ENCODE results near the gene SH3BP2. TPM values are rescaled to one million over a fixed set of nuclear protein-coding genes. Genes with fewer than 3 reads are reported as not detected.
A peak's percentile ranks its signal among the peaks of the same experiment; 100 is the strongest.

SH3BP2 gene
- total and polyA plus RNA-seq, 10 donors = 42.0 to 295 (median 237) TPM

DNA sequence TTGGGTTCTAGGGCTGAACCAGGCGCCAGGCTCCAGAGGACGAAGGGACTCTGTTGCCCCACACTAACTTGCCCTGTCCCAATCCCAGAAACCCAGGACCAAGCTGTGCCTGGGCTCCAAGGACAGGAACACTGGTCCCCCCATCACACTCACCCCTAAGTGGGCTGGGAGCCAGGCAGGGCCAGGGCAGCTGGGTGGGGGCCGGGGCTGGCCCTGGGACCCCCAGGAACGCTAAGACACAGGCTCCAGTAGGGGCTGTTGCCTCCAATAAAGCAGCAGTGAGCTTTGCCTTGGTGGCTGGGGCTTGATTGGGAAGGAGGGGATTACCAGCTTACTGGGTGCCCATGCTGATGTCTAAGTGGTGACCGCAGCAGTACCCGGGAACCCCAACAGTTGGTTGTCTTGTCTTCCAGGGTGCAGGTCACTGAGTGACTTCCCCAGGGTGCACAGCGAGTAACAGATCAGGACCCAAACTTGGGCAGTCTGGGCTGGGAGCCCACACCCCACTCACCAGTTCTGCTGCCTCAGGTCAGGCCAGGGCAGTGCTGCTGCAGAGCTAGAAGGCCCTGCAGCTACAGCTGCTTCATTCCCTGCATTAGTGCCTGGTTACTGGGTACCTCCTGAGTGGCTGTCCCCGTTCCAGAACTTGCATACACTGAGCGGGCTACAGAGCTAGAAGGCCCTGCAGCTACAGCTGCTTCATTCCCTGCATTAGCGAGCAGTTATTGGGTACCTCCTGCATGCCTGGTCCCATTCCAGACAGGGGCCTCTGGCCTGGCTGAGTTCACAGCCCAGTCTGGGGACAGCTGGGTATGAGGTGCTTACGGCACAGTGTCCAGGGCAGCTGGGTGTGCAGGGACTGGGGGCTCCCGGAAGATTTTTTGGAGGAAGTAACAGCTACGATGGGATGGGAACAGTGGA lies 41.4 kb downstream of the SH3BP2 start:
- no peak for DNase-seq
- intact Hi-C loops (cut with DNase I; ENCODE audit: low total_unique reads) = no loop called here
- Histone ChIP-seq H3K9me3 (no peaks in the 10 kb centered on the region), H3K4me1 (peaks cover 57 to 99% (median 91%) of the 10 kb centered on the region in 6 donors), H3K27me3 (replicated peaks in 1 of 7) (no peaks in the 10 kb centered on the region), H3K36me3 (peaks cover 0 to 79% (median 67%) of the 10 kb centered on the region in 6 donors), H3K27ac (peak overlapping the region; percentile 48 to 93 (median 84)), H3K4me3 (peak overlapping the region in 1 of 8 donors; percentile 21)
- 71 to 79% (median 76%) methylated on average over 6 to 13 of the region's 13 CpGs for WGBS, 5 donors
- TF ChIP-seq POLR2AphosphoS5 (IDR thresholded peaks at IDR 0.05) = peak in 2 of 3 donors; percentile 4 to 52
- TF ChIP-seq, protein P1, sequence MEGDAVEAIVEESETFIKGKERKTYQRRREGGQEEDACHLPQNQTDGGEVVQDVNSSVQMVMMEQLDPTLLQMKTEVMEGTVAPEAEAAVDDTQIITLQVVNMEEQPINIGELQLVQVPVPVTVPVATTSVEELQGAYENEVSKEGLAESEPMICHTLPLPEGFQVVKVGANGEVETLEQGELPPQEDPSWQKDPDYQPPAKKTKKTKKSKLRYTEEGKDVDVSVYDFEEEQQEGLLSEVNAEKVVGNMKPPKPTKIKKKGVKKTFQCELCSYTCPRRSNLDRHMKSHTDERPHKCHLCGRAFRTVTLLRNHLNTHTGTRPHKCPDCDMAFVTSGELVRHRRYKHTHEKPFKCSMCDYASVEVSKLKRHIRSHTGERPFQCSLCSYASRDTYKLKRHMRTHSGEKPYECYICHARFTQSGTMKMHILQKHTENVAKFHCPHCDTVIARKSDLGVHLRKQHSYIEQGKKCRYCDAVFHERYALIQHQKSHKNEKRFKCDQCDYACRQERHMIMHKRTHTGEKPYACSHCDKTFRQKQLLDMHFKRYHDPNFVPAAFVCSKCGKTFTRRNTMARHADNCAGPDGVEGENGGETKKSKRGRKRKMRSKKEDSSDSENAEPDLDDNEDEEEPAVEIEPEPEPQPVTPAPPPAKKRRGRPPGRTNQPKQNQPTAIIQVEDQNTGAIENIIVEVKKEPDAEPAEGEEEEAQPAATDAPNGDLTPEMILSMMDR (IDR thresholded peaks at IDR 0.05 in 8 of 11, conservative IDR thresholded peaks at IDR 0.05 in 3 of 11) = no peak
- no peak for TF ChIP-seq POLR2A (IDR thresholded peaks at IDR 0.05)

DNA sequence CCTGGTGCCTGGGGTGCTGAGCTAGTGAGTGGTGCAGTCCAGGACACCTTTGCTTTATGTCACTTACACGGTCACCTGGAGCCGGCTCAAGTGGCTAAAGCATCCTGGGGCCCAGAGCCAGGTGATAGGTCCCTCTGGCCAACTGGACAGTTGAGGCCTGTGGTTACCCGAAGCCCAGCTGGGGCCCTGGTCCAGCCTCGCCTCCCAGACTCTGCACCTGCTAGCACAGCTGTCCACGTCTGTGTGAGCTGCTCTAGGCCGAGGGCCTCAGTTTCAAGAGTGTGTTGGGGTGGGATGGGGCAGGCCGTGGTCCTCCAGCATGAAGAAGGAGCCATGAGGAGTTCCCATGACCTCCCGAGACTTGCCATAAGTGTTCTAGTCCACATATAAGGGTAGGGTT lies 43.1 kb downstream of the SH3BP2 start:
- H3K27me3 ChIP-seq (replicated peaks in 1 of 7) = no peaks in the 10 kb centered on the region
- H3K4me3 ChIP-seq = no peak overlapping the region
- DNase-seq = peak; percentile 82
- TF ChIP-seq POLR2A (IDR thresholded peaks at IDR 0.05) (no peak), POLR2AphosphoS5 (IDR thresholded peaks at IDR 0.05) (no peak)
- TF ChIP-seq, protein P1 (IDR thresholded peaks at IDR 0.05 in 8 of 11, conservative IDR thresholded peaks at IDR 0.05 in 3 of 11) = no peak
- peak overlapping the region; percentile 66 to 93 (median 84) for H3K27ac ChIP-seq
- H3K9me3 ChIP-seq = no peaks in the 10 kb centered on the region
- intact Hi-C loops (cut with DNase I; ENCODE audit: low total_unique reads) = no loop called here
- peaks cover 57 to 96% (median 86%) of the 10 kb centered on the region in 6 donors for H3K4me1 ChIP-seq
- H3K36me3 ChIP-seq = peaks cover 0 to 62% (median 50%) of the 10 kb centered on the region in 6 donors
- 78 to 90% (median 84%) methylated on average over 7 to 8 of the region's 8 CpGs for WGBS, 5 donors

DNA sequence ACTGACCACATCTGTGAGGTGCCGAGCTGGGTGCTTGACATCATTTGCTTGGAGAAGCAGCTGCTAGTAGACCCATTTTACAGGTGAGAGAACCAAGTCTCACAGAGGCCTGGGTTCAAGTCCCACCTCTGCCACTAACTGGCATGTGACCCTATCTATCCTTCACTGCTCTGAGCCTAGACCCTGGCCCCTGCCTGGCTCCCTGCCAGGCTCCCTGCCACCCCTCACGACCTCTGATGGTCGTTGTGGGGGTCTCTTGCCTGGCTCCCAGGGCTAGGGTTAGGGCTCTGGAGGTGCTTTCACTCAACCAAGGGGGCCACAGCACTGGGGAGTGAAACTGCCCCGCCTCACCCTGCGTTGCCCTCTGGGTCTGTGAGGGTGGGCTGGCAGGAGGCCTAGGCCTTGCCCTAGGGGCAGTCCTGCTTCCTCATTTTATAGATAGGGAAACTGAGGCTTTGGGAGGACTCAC lies 43.5 kb downstream of the SH3BP2 start:
- TF ChIP-seq POLR2AphosphoS5 (IDR thresholded peaks at IDR 0.05) = peak in 2 of 3 donors; percentile 50 to 73
- no peak for TF ChIP-seq POLR2A (IDR thresholded peaks at IDR 0.05)
- DNase-seq = no peak
- 65 to 87% (median 70%) methylated on average over 3 to 5 of the region's 5 CpGs for WGBS, 5 donors
- Histone ChIP-seq H3K9me3 (no peaks in the 10 kb centered on the region), H3K27ac (peak overlapping the region; percentile 67 to 93 (median 84)), H3K4me1 (peaks cover 57 to 96% (median 82%) of the 10 kb centered on the region in 6 donors), H3K36me3 (peaks cover 0 to 58% (median 45%) of the 10 kb centered on the region in 6 donors), H3K4me3 (no peak overlapping the region), H3K27me3 (replicated peaks in 1 of 7) (no peaks in the 10 kb centered on the region)
- intact Hi-C loops (cut with DNase I; ENCODE audit: low total_unique reads) = no loop called here

DNA sequence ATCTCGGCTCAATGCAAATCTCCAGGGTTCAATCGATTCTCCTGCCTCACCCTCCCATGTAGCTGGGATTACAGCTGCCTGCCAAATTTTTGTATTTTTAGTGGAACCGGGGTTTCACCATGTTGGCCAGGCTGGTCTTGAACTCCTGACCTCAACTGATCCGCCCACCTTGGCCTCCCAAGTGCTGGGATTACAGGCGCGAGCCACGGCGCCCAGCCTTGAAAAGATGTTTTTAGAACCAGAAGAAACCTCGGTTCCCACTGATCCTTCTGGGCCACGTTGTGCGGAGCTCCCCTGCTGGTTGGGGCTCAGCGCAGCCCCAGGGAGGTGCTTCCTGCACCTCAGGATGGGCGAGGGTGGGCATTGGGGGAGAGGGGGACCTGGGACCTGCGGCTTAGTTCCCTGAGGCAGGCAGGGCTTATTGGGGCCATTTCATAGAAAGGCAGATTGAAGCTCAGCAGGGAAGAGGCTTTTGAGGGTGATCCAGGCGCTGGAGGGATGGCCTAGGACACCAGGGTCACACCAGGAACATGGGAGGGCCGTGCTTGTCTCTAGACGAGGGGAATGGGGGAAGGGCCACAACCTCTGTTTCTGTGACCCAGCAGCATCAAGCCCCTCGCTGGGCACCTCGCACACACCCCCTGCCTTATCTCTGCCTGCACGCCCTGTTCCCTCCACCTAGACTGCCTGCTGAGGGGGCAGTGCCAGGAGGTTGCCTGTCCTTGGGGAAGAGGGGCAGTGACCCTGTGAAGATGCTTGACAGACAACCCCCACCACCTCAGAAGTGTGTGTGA lies 44.4 kb downstream of the SH3BP2 start:
- TF ChIP-seq, protein P1 (IDR thresholded peaks at IDR 0.05 in 8 of 11, conservative IDR thresholded peaks at IDR 0.05 in 3 of 11) = no peak
- no peak for TF ChIP-seq POLR2A (IDR thresholded peaks at IDR 0.05)
- peak in 2 of 3 donors; percentile 54 to 72 for TF ChIP-seq POLR2AphosphoS5 (IDR thresholded peaks at IDR 0.05)
- Histone ChIP-seq H3K9me3 (no peaks in the 10 kb centered on the region), H3K4me3 (peak overlapping the region in 5 of 8 donors; percentile 4 to 54 (median 16)), H3K27ac (peak overlapping the region; percentile 67 to 93 (median 84)), H3K4me1 (peaks cover 57 to 96% (median 76%) of the 10 kb centered on the region in 6 donors), H3K27me3 (replicated peaks in 1 of 7) (no peaks in the 10 kb centered on the region), H3K36me3 (peaks cover 0 to 49% (median 36%) of the 10 kb centered on the region in 6 donors)
- 58 to 68% (median 63%) methylated on average over 18 to 20 of the region's 20 CpGs for WGBS, 5 donors
- no peak for DNase-seq
- intact Hi-C loops (cut with DNase I; ENCODE audit: low total_unique reads) = no loop called here
